Stimulated activated CD4-positive, alpha-beta T cell treated with anti-CD3 and anti-CD28 coated beads, TNF-alpha, amount 100 ng/mL, for 4 hours (primary cell): ENCODE results near the gene CBX4.

Source experiments
- DNase-seq, 3 experiments: peaks; one replicate each; pipeline ENCODE4 v3.0.0-alpha.2; 2020; ENCODE audit warnings: low read depth in 3 of 3

The CBX4 gene

DNA sequence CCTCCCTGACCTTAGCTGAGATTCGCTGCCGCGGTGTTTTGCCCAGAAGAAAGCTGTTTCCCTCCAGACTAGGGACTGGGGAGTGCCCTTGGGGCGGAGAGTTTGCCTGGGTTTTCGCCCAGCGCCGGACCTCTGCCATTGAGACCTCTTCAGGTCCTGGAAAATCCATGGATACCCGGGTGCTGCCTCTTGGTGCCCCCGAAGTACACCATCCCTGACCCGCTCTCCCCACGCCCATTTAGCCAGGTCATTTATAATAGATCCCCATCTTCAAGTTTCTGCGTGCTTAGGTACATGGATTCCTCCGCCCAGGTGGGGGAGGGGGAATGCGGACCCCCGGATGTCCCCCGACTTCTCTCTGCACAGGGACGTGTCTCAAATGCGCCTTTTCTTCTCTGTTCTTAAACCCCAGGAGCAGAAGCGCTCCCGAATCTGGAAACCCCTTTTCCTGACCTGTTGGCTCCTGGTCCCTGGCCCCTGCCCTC is 27.3 kb downstream of the CBX4 start:
- no peak for DNase-seq

DNA sequence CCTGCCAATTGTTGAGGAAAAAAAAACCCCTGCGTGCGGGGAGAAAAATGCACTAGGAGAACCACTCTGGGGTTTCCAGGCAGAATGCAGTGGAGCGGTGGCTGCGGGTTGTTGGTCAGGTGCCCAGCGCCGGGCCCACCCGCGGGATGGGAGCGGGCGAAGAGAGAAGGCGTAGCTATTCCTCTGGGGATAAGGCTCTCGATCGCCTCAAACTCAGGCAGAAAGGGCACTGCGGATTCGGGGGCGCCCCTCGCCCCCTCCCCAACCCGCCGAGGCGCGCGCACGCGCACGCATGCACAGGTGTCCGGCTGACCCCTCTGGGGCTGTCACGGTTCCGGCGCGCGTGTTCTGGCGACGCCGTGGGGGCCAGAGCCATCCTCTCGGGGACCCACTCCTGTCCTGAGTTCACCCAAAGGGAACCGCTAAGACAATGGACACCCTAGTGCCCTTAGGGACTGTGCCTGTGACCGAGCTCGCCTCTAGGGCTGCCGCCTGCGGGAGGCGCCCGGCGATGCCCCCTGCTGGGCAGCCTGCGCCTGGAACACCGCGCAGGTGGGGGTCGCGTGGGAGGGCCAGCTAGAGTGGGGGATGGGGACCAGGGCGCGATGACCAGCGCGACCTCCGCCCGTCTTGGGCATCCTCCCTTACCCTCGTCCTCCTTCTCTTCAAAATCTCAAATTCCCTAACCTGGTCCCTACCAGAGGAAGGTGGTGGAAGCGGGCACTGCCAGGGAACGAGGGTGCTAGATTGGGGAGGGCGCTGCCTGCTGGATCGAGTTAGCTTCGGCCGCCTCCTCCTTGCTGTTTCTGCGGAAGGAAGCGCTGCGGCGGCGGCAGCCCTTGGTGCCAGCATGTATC is 28.0 kb downstream of the CBX4 start:
- DNase-seq: no peak

DNA sequence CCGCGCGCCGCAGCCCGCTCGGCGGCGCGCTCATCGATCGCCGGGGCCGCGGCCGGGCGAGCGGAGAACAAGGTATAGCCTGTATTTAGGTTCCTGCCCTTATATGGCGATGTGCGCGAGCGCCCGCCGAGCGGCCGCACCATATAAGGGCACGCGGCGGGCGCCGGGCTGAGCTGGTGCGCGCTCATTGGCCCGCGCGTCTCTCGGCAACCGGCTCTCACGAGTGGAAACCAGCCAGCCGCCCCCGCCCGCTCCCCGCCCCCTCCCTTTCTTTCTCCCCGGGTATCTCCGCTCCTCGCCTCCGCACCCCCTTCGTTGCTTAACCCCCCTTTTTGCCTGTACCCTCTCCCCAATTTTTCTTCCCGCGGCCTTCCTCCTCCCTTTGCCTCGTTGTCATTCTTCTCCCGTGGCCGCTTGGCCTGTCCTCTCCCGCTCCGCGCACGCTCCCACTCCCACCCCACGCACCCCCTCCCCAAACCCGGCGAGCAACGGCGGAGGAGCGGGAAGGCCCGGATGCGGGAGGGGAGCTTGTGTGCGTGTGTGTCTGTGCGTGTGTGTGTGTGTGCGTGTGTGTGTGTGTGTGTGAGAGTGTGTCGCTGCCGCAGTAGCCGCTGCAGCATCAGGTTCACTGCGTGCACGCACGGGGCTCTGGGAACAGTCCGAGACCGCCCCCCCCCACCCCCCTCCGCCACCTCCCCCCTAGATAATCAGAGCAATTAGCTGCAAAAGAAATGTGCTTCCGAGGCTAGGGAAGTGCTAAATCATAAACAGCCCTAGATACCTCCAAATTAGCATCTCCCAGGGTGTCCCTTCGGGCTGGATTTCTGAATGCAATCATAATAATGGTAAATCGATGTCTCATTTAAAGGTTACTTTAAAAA is 28.9 kb downstream of the CBX4 start:
- peak; percentile 62 to 82 (median 77) for DNase-seq

DNA sequence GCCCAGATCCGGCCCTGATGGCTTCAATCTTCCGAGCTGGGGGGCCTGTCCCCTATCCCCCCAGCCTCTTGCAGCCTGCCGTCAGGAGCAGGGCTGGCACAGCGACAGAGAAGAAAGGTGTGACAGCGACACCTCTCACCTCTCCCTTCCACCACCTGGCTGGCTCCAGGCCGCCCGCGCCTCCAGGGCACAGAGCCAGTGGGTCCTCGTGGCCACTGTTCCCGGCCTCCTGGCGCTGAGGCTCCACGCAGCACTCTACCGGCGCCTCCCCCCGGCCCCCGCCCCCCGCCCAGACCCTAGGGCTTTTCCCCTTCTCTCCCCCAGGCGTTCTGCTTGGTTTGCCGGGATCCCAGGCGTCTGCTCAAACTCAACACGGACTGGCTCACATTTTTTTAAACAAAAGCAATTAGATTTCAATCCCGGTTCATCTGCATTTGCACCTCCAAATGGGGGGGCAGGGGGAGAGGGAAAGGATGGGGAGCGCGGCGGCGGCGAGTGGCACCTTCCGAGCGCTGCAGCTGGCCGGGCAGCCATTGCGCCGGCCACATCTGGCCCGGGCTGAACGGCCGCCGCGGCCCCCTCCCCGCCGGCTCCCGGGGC is 29.6 kb downstream of the CBX4 start:
- no peak for DNase-seq

DNA sequence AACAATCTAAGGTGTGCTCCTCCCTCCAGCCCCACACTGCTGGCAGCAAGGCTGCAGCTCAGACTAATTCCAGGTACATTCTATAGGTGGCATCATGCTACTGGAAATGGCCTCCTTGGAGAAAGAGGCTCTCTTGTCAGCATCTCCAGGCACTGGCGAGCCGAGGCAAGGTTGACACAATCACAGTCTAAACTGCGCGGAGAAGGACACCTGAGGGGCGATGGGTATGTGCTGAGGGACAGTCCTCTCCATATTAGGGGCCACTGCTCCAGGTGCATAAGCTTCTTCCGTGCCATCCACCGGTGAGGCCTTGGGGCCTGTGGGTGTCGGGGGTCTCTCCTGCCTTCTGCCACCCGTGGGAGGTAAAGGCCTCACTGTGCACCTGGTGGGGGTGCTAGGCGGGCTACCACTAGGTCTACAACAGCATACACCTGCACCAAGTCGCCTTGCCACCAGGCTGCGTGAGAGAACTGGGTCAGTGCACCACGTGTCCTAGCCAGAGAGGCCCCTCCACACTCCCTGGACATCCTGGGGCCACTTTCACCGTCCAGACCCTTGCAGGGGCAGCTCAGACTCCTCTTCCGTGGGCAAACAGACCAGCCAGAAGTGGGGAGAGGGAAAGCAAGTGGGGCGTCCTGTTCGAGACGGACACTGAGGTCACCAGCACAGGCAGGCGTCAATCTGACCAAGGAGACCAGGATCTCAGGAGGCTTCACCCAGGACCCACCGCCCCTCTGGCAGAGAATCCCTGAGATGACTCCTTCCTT is 30.3 kb downstream of the CBX4 start:
- DNase-seq: no peak

DNA sequence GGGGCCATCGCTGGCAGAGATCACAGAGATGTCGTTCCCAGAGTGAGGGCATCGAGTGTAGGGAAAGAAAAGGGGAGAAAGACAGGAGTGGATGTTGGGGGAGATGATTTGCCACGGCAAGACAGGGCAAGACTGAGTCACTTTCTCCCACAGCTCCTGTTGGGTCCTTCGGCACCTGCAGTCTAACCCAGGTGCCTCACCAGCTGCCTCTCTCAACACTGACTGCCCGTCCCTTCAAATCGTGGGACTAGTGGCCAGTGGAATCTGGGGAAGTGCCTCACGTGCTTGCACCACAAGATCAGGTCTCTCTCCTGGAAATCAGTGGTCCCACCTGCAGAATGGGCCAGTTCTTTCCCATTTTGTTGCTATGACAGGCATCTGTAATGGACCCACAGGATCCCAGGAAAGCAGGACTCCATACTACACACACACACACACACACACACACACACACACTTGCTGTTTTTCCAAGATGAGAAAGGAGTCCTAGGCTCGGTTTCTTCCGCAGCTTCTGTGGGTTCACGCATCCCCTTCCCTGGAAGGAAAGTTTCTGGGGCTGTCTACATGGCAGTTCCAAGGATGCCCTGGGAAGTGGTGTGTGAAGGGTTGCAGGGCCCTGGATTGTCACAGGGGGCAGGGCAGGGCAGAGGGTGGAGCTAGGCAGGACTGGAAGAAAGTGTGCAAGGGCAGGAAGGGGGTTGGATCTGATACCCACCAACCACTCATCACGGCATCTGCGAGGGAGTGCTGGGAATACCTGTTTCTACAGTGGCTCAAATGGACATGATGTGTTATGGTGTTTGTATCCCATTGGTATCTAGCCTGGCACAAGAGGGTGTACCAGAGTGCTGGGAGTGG is 32.1 kb downstream of the CBX4 start:
- no peak for DNase-seq

DNA sequence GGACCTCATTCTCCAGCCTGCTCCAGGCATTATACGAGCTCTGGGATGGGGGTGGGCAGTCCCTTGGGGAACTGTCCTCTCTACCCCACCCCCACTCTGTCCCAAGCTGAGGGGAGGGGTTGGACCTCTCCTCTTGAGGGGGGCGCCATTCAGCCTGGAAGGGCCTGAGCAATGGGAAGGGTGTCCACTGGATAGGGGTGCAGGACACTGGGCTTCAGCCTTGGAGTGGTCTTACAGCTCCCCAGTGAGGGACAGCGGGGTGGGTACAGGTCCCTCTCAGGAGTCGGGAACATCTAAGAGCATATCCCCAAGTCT is 32.8 kb downstream of the CBX4 start:
- no peak for DNase-seq

DNA sequence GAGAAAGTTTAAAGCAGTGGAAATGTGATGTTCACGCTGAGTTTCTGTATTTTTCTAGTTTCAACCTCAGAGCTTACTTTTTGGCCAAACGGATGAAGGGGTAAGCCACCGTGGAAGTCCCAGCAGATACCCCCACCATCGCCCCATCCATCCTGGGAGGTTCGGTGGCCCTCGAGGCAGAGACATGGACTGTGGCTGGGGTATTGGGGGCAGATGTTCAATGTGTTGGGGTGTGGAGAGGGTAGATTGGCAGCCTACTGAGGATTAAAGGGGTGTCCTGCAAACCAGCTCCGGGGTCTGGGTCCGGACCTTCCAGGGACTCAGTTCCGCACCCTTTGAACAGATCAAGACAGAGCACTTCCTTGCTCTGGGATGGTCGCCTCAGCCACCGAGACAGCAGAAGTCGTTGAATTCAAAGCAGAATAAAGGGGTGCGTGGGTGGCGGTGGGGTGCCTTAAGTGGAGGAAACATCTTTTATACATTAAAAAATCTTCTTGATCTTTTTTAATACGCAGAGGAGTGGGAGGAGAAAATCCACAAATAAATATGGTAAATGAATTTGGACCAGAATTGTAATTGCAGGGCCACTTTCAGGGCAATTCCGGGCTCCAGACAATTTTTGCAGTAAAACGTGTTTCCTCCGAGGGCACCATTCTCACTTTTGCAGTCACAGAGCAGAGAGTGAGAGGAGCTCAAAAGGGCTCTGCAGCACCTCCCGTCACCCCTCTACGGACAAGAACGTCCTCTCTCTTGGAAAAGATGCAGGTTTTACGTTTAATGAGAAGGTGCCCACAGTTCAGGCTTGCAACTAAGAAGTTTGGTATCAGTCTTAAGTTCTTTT is 34.2 kb downstream of the CBX4 start:
- no peak for DNase-seq

DNA sequence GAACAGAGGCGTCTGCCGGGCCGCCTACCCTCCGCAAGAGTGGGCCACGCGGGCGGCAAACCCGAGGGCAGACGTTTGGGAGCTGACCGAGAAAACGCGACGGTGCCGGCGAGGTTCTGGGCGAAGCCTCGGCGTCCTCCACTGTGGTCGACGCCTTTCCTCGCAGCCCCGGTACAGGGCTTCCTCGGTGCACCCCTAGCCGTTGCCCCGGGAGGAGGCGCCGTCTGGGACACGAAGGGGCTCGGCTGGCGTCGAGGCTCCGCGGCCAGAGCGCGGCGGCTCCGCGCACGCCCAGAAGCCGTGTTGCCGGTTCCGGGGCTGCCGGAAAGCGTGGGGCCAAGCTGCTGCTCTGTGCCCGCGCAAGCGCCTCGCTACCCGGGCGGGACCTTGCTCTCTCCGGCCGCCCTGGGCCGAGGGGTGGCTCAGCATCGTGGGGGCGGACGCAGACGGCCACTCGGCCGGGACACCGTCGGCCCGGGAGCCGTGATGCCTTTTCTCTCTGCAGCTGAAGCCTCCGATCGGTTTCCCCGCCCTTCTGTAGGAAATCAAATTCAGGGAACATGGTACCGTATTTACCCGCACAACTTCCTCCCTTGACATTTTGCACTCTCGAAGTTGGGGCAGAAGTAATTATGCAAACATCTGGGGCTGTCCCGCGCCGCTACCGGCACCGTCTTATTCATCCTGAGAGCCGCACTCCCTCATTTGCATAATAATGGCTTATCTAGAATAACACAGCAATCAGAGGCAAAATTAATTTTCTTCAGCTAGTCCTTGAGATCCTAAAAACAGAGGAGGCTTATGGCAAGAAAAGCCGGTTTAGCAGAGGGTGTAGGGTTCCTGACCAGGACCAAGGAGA is 35.0 kb downstream of the CBX4 start:
- peak in 2 of 3 experiments; percentile 47 to 54 for DNase-seq

DNA sequence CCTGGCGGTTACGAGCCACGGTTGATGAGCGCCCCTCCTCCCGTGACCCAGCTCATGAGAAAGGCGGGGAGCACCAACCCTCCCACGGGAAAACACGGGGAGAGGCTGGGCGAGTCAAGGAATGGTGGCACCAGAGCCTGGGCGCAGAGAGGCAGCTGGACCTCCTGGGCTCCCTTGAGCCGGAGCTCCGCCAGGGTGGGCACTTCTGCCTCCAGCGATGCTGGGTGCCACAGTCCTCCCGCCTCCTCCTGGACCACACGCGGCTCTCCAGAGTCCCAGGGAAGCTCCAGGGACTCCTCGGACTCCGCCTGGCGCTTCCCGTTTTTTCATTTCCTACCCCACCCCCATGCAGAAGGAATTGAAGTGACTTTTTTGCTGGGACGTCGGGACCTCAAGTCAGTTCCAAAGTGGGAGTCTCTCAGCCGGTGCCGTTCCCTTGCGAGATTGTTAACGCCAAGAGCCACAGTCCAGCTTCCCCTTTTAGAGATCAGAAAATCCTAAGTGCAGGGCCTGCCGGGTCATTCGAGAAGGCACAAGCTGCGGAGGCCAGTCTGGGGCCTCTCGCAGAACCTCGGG is 35.7 kb downstream of the CBX4 start:
- no peak for DNase-seq

DNA sequence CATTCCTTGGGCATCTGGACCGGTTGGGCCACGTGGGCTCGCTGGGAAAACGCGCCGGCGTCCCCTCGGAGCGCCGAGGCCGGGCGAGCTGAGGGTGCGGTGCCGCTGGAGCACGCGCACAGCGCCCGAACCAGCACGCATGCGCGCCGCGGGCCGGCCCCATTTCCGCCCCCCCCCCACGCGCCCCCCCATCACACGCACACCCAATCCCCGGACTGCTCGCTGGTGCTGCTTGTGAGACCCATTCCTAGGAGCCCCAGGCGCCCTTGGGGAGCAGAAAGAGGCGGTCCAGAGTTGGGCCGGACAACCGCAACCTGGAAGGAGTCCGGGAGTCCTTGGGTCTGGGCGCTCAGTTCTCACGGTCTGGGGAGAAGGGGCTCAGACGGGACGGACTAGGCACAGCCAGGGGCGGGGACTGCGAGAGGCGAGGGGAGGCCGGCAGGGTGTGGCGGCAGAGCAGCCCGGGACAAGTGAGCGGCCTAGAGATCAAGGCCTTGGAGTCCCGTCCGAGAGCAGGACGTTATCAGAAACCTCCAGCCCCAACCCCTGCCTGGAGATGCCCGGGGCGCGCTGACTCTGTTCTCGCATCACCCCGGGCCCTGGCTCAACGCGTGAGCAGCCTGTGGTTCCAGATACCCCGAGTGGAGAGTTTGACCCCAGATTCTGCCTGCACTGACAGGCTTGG is 36.4 kb downstream of the CBX4 start:
- no peak for DNase-seq

DNA sequence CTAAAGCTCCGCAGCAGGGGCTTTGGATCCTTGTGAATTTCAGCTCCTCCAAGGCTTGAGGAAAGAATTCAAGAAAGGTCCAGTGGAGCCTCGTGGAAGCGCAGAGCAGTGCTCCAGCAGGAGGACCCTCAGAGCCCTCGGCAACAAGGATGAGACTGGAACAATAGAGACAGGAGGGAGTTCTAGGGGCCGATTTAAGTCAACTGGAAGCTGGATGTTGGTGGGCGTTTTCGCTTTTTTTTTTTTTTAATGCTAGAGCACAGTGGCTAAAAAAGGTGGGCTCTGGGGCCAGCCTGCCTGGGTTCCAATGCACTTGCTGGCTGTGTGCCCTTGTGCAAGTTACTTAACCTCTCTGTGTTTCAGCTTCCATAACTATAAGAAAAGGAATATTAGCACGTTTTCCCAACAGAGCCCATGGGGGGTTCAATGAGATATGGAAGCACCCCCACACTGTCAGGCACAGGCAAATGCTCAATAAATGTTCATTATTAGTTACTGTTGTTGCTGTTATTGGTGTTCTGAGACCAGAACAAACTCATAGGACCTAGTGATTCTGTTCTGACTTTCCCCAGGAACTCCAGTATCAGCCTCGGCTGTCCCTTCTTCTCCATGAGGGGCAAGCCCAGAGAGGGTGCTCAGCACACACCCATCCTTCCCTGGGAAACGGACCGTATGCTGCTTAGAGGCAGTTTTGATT is 37.1 kb downstream of the CBX4 start:
- no peak for DNase-seq

DNA sequence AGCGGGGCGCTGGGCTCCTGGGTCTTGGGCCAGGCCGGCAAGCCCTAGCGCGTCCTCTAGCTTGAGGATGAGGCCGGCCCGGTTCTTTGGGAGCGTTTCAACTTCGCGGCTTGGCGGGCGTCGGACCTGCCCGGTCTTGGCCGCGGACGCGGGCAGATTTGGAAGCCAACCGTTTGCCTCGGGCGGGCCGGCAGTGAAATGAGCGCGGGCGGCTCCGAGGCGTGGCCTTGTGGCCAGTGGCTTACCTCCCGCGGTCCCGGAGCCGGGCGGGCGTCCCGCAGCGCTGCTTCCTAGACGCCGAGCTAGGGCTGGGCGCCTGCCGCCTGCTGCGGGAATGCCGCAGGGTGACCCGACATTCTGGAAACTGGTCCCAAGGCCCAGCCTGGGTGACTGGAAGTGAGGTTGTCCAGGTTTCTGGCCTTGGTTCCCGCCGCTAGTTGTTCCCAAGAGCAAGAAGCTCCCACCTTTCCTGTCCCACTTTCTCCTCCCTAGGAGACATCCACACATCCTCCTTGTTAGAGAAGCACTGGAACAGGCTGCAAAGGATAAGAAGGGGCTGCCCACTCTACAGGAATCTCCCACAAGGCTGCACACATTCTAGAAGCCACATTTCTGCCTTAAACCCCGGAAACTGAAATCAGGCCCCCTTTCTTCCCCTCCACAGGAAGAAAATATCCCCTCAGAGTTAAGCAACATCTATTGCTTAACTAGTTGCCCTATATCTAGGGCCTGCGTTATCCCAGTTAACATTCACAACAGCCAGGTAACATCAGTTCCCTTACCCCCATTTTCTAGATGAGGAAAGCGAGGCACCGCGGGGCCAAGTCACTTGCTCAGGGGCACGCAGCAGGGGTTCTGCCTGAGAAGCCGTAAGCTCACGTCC is 37.8 kb downstream of the CBX4 start:
- DNase-seq: no peak

DNA sequence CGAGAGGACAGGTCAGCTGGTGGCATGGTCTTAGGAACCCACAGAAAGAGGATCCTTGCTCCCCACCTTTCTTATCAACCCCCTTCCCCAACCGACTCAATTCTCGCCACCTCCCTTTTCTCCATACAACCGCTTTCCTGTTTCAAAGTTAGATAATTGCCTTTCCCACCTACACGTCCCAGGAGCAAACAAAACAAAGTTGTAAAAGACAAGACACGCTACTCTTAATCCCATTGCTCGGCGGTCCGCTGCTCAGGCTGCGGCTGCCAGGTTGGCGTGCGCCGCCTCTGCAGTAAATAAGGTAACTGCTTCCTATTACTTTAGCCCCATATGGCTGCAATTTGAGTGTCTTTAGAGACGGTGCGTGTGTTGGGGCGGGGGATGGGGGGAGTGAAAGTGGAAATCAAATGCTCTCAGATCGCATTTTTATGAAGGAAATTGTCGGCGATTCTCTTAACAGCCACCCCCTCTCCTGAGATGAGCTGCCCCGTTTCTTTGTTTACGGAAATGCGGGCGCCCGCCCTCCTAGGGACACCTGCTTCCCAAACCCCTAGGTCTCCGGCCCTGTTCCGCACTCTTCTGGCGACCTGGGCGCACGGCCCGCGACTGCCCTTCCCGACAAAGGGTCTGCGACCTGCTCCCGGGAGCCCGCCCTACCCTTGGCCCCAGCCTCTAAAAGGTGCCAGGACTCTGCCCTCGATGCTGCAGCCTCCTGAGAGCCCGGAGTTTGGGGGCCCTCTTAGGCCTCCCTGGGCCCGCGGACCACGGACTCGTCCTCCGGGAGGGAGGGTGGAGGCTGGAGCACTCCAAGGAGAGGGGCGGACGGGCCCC is 38.7 kb downstream of the CBX4 start:
- no peak for DNase-seq

DNA sequence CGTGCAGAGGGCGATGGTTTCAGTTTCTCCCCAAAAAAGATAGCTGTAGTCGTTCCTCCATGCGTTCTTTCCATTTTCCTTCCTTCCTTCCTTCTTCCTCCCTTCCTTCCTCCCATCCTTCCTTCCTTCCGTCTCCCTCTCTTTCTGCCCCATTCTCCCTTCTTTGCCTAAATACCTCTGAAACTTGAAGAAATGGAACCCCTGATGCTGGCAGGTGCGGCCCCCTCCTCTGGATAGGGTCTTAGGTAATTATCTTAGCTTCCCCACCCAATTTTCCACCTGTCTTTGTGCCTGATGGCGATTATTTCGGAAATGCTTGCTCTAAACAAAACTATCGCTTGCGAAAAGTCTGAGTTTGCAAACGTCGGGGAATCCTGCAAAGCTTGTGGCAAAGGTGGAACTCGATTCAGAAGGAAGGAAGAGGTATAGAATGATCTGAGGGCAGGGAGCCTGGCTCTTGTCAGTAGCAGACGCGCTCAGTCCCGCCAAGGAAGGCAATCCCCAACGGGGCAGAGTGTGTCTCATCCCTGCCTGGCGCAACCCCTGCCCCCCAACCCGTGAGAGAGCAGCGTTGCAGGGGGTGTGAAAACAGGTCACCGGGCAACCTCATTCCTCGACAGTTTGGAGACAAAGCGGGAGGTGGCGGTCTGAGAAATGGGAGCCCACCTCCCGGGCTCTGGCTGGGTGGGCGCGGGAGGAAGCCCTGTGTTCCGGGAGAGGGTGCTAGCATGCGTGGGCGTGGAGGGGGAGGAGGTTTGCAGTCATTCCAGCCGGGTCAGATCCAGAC is 39.5 kb downstream of the CBX4 start:
- DNase-seq: no peak
